Islet of Langerhans (tissue), 1 donor: ENCODE data around the gene TFB2M.
"Not testable (repeated sequence)": the region's sequence is repeated elsewhere in the genome, so short reads cannot be mapped to it uniquely, and the experiment has no call there.

Experiments used
- FAIRE-seq: peaks from one replicate; lab custom pipeline; 2011; peaks lifted over from hg19 to GRCh38; lab: Jason Lieb, UNC

Gene TFB2M

GRCh38 chr1:246583056-246583440 lies 17.0 kb upstream of the TFB2M start:
- FAIRE-seq: no peak

- FAIRE-seq: no peak
Measured at GRCh38 chr1:246582301-246583055, 16.4 kb upstream of the TFB2M start.

- FAIRE-seq: no peak
Measured at GRCh38 chr1:246580497-246581370, 14.7 kb upstream of the TFB2M start.

- FAIRE-seq: no peak
Measured at GRCh38 chr1:246579818-246580217, 13.8 kb upstream of the TFB2M start.

- FAIRE-seq: no peak
Measured at GRCh38 chr1:246577720-246578106, 11.7 kb upstream of the TFB2M start.

- FAIRE-seq: no peak
Measured at GRCh38 chr1:246577082-246577719, 11.1 kb upstream of the TFB2M start.

- no peak for FAIRE-seq
Measured at GRCh38 chr1:246576709-246577032, 10.6 kb upstream of the TFB2M start.

GRCh38 chr1:246573491-246573890 lies 7.4 kb upstream of the TFB2M start:
- FAIRE-seq: no peak

- FAIRE-seq: no peak
Measured at GRCh38 chr1:246572785-246573184, 6.7 kb upstream of the TFB2M start.

- FAIRE-seq: no peak
Measured at GRCh38 chr1:246571953-246572352, 5.9 kb upstream of the TFB2M start.

GRCh38 chr1:246571309-246571708 lies 5.2 kb upstream of the TFB2M start:
- not testable (repeated sequence) for FAIRE-seq

- no peak for FAIRE-seq
Measured at GRCh38 chr1:246569248-246570238, 3.5 kb upstream of the TFB2M start.

- no peak for FAIRE-seq
Measured at GRCh38 chr1:246567646-246568235, 1.7 kb upstream of the TFB2M start.

GRCh38 chr1:246566813-246567645 lies 968 bp upstream of the TFB2M start:
- no peak for FAIRE-seq

- FAIRE-seq: no peak
Measured at GRCh38 chr1:246565751-246566127, 322 bp downstream of the TFB2M start.

- no peak for FAIRE-seq
Measured at GRCh38 chr1:246564839-246565750, 966 bp downstream of the TFB2M start.

GRCh38 chr1:246560833-246561232 lies 5.2 kb downstream of the TFB2M start:
- not testable (repeated sequence) for FAIRE-seq

GRCh38 chr1:246559310-246559709 lies 6.8 kb downstream of the TFB2M start:
- no peak for FAIRE-seq

GRCh38 chr1:246558041-246558440 lies 8.0 kb downstream of the TFB2M start:
- no peak for FAIRE-seq

GRCh38 chr1:246554201-246554600 lies 11.9 kb downstream of the TFB2M start:
- FAIRE-seq: no peak
